Cardiac septum (tissue), 1 donor: Measurements from ENCODE around the gene SOD3. TPM values are rescaled to one million over a fixed set of nuclear protein-coding genes. Genes with fewer than 3 reads are reported as not detected.

Source experiments
- DNase-seq: peaks from one replicate; pipeline ENCODE4 v3.0.0-alpha.2; 2020; ENCODE audit warnings: low spot score
- intact Hi-C: fragments of 100-400 bp; cut with DNase I; formaldehyde crosslinking; loops from one replicate; pipeline ENCODE4 v1.14.0; 2022
- total RNA-seq: library from RNA; stranded (reverse); fragmentation: NEBNext Ultra II Directional; extraction: Animal tissue kit (Norgen Biotek cat#: 25700); gene quantifications from one replicate; pipeline ENCODE4 v1.2.1, GENCODE V29; 2021
- donor health status: DM: no; HTN: no; CAD: no.

The SOD3 gene
- total RNA-seq, 1 donor from 2014 or later, result 115 TPM

- no peak for DNase-seq
- intact Hi-C loops, result no loop called here
These were observed 40.3 kb downstream of the SOD3 start for GRCh38 chr4:24835696-24836095.

- intact Hi-C loops, result no loop called here
- DNase-seq, result no peak
These were observed 41.4 kb downstream of the SOD3 start for GRCh38 chr4:24836661-24837242.

GRCh38 chr4:24837336-24837735, 42.0 kb downstream of the SOD3 start:
- intact Hi-C loops, result no loop called here
- DNase-seq, result no peak

- no peak for DNase-seq
- intact Hi-C loops, result no loop called here
These were observed 42.4 kb downstream of the SOD3 start for GRCh38 chr4:24837781-24838180.

- intact Hi-C loops, result no loop called here
- no peak for DNase-seq
These were observed 45.0 kb downstream of the SOD3 start for GRCh38 chr4:24840362-24840761.

- intact Hi-C loops, result no loop called here
These were observed 45.6 kb downstream of the SOD3 start for GRCh38 chr4:24840826-24841543.

GRCh38 chr4:24842356-24842755, 47.0 kb downstream of the SOD3 start:
- no peak for DNase-seq

More at GRCh38 chr4:24840826-24841543, 45.6 kb downstream of the SOD3 start:
- DNase-seq, result no peak

GRCh38 chr4:24843096-24843495, 47.7 kb downstream of the SOD3 start:
- no peak for DNase-seq
- intact Hi-C loops, result no loop called here

More at GRCh38 chr4:24842356-24842755, 47.0 kb downstream of the SOD3 start:
- intact Hi-C loops, result no loop called here

GRCh38 chr4:24845132-24845531, 49.8 kb downstream of the SOD3 start:
- DNase-seq, result no peak
- intact Hi-C loops, result loop anchor here (5.0 kb wide), 1 partner anchor 258 kb away; no protein-coding TSS in a partner anchor

GRCh38 chr4:24845902-24846301, 50.5 kb downstream of the SOD3 start:
- no peak for DNase-seq
- intact Hi-C loops, result loop anchor here (5.0 kb wide), 1 partner anchor 259 kb away; no protein-coding TSS in a partner anchor

GRCh38 chr4:24846716-24847115, 51.3 kb downstream of the SOD3 start:
- DNase-seq, result no peak
- intact Hi-C loops, result loop anchor here (5.0 kb wide), 1 partner anchor 259 kb away; no protein-coding TSS in a partner anchor

- DNase-seq, result no peak
- intact Hi-C loops, result loop anchor here (5.0 kb wide), 1 partner anchor 262 kb away; no protein-coding TSS in a partner anchor
These were observed 54.0 kb downstream of the SOD3 start for GRCh38 chr4:24849351-24849750.

- intact Hi-C loops, result loop anchor here (5.0 kb wide), 1 partner anchor 262 kb away; no protein-coding TSS in a partner anchor
- no peak for DNase-seq
These were observed 54.4 kb downstream of the SOD3 start for GRCh38 chr4:24849756-24850155.

Other genes starting within 250 kb of the SOD3 start
- 62.6 TPM for gene DHX15, start 211.0 kb upstream of the SOD3 start, total RNA-seq
- 11.7 TPM for gene CCDC149, start 117.5 kb downstream of the SOD3 start, total RNA-seq
- 5.0 TPM for gene LGI2, start 235.4 kb downstream of the SOD3 start, total RNA-seq